Thoracic aorta (tissue), 2 donors: ENCODE results near the gene CDH2. TPM values are rescaled to one million over a fixed set of nuclear protein-coding genes. Genes with fewer than 3 reads are reported as not detected.
"Not testable (repeated sequence)": the region's sequence is repeated elsewhere in the genome, so short reads cannot be mapped to it uniquely, and the experiment has no call there.

Experiments
- ATAC-seq: fragments of 150-250 bp; one replicate; pipeline ENCODE4 v1.8.0; 2017; ENCODE audit warnings: low read depth; ENCODE audit not compliant: insufficient number of reproducible peaks, low FRiP score
- DNase-seq: peaks from one replicate; pipeline ENCODE4 v3.0.0-alpha.2; 2020; ENCODE audit warnings: low spot score
- H3K27ac ChIP-seq, 2 donors: fragments of 200-600 bp; sonication (generic); 1 replicate in 1 of 2; 2 replicates in 1 of 2; pipeline ENCODE4 v1.5.1; 2016; ENCODE audit warnings: mild to moderate bottlenecking in 2 of 2, moderate library complexity in 2 of 2
- H3K27me3 ChIP-seq: fragments of 200-600 bp; sonication (generic); replicated peaks from 2 replicates; pipeline ENCODE4 v1.6.0; 2016; ENCODE audit warnings: mild to moderate bottlenecking; ENCODE audit not compliant: insufficient read depth
- H3K36me3 ChIP-seq: fragments of 200-600 bp; sonication (generic); one replicate; pipeline ENCODE4 v1.5.1; 2016
- H3K4me1 ChIP-seq, 2 donors: fragments of 200-600 bp; sonication (generic); 1 replicate in 1 of 2; 2 replicates in 1 of 2; pipeline versions ENCODE4 v1.5.1 to v1.6.0; 2016; ENCODE audit warnings: low read depth in 2 of 2, mild to moderate bottlenecking in 1 of 2; ENCODE audit not compliant: control insufficient read depth in 1 of 2
- H3K4me3 ChIP-seq: fragments of 200-600 bp; sonication (generic); 2 replicates; pipeline ENCODE4 v1.5.1; 2016; ENCODE audit warnings: mild to moderate bottlenecking
- H3K9me3 ChIP-seq: fragments of 200-600 bp; sonication (generic); 2 replicates; pipeline ENCODE4 v1.5.1; 2016
- CTCF ChIP-seq: fragments of 200-600 bp; sonication (generic); IDR thresholded peaks from one replicate; pipeline ENCODE4 v1.5.1; 2019; ENCODE audit warnings: antibody characterized with exemption
- total RNA-seq, 2 donors: library from RNA; depleted of rRNA; stranded (reverse); fragments of >200 nt; gene quantifications; one replicate each; pipeline versions ENCODE4 v1.1.0 to v1.2.3, GENCODE V29; 2016

CDH2 gene
- total RNA-seq, 2 donors from 2014 or later, result 25.9 to 37.9 TPM

DNA sequence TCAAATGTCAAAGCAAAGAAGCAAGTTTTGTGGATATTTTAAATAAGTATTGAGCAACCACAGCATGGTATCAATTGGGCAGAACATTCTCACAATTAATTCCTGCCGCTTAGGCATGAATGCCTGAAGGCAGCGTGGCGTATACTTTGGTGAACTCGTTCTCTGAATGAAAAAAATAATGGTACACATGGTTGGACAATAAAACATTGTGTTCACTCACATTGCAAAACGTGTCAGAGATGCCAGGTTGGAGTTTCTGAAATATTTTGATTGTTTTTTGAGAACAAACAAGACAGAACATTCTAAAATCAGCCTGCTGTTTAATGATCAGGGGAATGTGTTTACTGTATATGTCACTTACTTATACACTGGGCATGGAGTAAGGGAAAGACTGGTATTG, 254.2 kb downstream of the CDH2 start:
- Histone ChIP-seq H3K9me3 (no peaks in the 10 kb centered on the region), H3K27me3 (no peaks in the 10 kb centered on the region), H3K36me3 (no peaks in the 10 kb centered on the region), H3K27ac (no peak overlapping the region), H3K4me3 (no peak overlapping the region), H3K4me1 (no peaks in the 10 kb centered on the region)
- no peak for TF ChIP-seq CTCF
- no peak for DNase-seq
- ATAC-seq, result no peak

GRCh38 chr18:27921904-27922751, 254.8 kb downstream of the CDH2 start:
- Histone ChIP-seq H3K36me3 (no peaks in the 10 kb centered on the region), H3K4me3 (no peak overlapping the region), H3K27ac (no peak overlapping the region), H3K9me3 (no peaks in the 10 kb centered on the region), H3K27me3 (no peaks in the 10 kb centered on the region), H3K4me1 (no peaks in the 10 kb centered on the region)
- no peak for ATAC-seq
- no peak for DNase-seq
- TF ChIP-seq CTCF, result no peak

- no peaks in the 10 kb centered on the region for H3K27me3 ChIP-seq
- no peaks in the 10 kb centered on the region for H3K36me3 ChIP-seq
- no peak overlapping the region for H3K27ac ChIP-seq
- no peaks in the 10 kb centered on the region for H3K4me1 ChIP-seq
- no peak for TF ChIP-seq CTCF
- no peak overlapping the region for H3K4me3 ChIP-seq
- DNase-seq (no peak), ATAC-seq (no peak)
- H3K9me3 ChIP-seq, result no peaks in the 10 kb centered on the region
Measured at GRCh38 chr18:27921392-27921791, 255.5 kb downstream of the CDH2 start.

GRCh38 chr18:27920836-27921235, 256.1 kb downstream of the CDH2 start:
- H3K4me1 ChIP-seq, result no peaks in the 10 kb centered on the region
- no peak overlapping the region for H3K27ac ChIP-seq
- H3K9me3 ChIP-seq, result no peaks in the 10 kb centered on the region
- no peak for ATAC-seq
- no peaks in the 10 kb centered on the region for H3K36me3 ChIP-seq
- no peak overlapping the region for H3K4me3 ChIP-seq
- H3K27me3 ChIP-seq, result no peaks in the 10 kb centered on the region
- TF ChIP-seq CTCF, result no peak
- no peak for DNase-seq

GRCh38 chr18:27906189-27906588, 270.7 kb downstream of the CDH2 start:
- not testable (repeated sequence) for H3K36me3 ChIP-seq, H3K4me3 ChIP-seq, H3K27ac ChIP-seq, H3K4me1 ChIP-seq, H3K9me3 ChIP-seq, DNase-seq, H3K27me3 ChIP-seq, ATAC-seq

GRCh38 chr18:27903906-27904305, 273.0 kb downstream of the CDH2 start:
- H3K4me3 ChIP-seq, result no peak overlapping the region
- H3K4me1 ChIP-seq, result no peaks in the 10 kb centered on the region
- no peaks in the 10 kb centered on the region for H3K9me3 ChIP-seq
- H3K27ac ChIP-seq, result no peak overlapping the region
- H3K27me3 ChIP-seq, result no peaks in the 10 kb centered on the region
- TF ChIP-seq CTCF, result no peak
- DNase-seq (no peak), ATAC-seq (no peak)
- H3K36me3 ChIP-seq, result no peaks in the 10 kb centered on the region
